SK-N-SH treated with all-trans-retinoic acid at 6 μM for 48 hours (cell line): ENCODE results near the gene RNU1-2.
"Not testable (repeated sequence)": the region's sequence is repeated elsewhere in the genome, so short reads cannot be mapped to it uniquely, and the experiment has no call there.

Experiments
- ATAC-seq: fragments of 200-7000 bp; cut with Tn5 transposase; 3 replicates; pipeline ENCODE4 v1.9.1; 2020; ENCODE audit warnings: mild to moderate bottlenecking, moderate library complexity
- ARNTL ChIP-seq: fragments of 450-650 bp; formaldehyde crosslinking; IDR thresholded peaks from 2 replicates; pipeline ENCODE4 v1.5.0; 2020; ENCODE audit warnings: low read depth, mild to moderate bottlenecking, moderate library complexity, borderline replicate concordance
- BACH2 ChIP-seq: fragments of 250-450 bp; sonication (Bioruptor Pico); IDR thresholded peaks from 2 replicates; pipeline ENCODE4 v1.9.0; 2021; ENCODE audit warnings: mild to moderate bottlenecking, borderline replicate concordance
- ESRRG ChIP-seq: fragments of 250-450 bp; sonication (Bioruptor Pico); IDR thresholded peaks from 2 replicates; pipeline ENCODE4 v1.6.1; 2021; ENCODE audit warnings: mild to moderate bottlenecking
- GLIS3 ChIP-seq: fragments of 250-450 bp; sonication (Bioruptor Pico); IDR thresholded peaks from 2 replicates; pipeline ENCODE4 v1.5.0; 2020; ENCODE audit warnings: mild to moderate bottlenecking, moderate library complexity
- ISL1 ChIP-seq: fragments of 250-450 bp; sonication (Bioruptor Pico); IDR thresholded peaks from 2 replicates; pipeline ENCODE4 v2.1.2; 2022; ENCODE audit warnings: mild to moderate bottlenecking, moderate library complexity
- OSR1 ChIP-seq: fragments of 250-450 bp; sonication (Bioruptor Pico); IDR thresholded peaks from 2 replicates; pipeline ENCODE4 v1.8.0; 2022; ENCODE audit warnings: moderate library complexity, mild to moderate bottlenecking, inconsistent platforms
- RARB ChIP-seq: fragments of 250-450 bp; sonication (Bioruptor Pico); IDR thresholded peaks from 2 replicates; pipeline ENCODE4 v1.8.0; 2021; ENCODE audit warnings: mild to moderate bottlenecking, moderate library complexity
- SNAI2 ChIP-seq: fragments of 250-450 bp; sonication (Bioruptor Pico); IDR thresholded peaks from 2 replicates; pipeline ENCODE4 v1.5.0; 2020; ENCODE audit warnings: mild to moderate bottlenecking, moderate library complexity
- TCF4 ChIP-seq: fragments of 250-450 bp; sonication (Bioruptor Pico); IDR thresholded peaks from 2 replicates; pipeline ENCODE4 v1.8.0; 2021; ENCODE audit warnings: mild to moderate bottlenecking, moderate library complexity, borderline replicate concordance
- TOX ChIP-seq: fragments of 250-450 bp; sonication (Bioruptor Pico); IDR thresholded peaks from 2 replicates; pipeline ENCODE4 v1.8.0; 2021; ENCODE audit warnings: mild to moderate bottlenecking, moderate library complexity, borderline replicate concordance
- ZC3H10 ChIP-seq: fragments of 250-450 bp; sonication (Bioruptor Pico); IDR thresholded peaks from 2 replicates; pipeline ENCODE4 v1.5.1; 2021; ENCODE audit warnings: mild to moderate bottlenecking, moderate library complexity
- ZFP3 ChIP-seq: fragments of 250-450 bp; sonication (Bioruptor Pico); IDR thresholded peaks from 2 replicates; pipeline ENCODE4 v1.5.0; 2020; ENCODE audit warnings: mild to moderate bottlenecking, moderate library complexity
- ZFP30 ChIP-seq: fragments of 450-650 bp; formaldehyde crosslinking; IDR thresholded peaks from 2 replicates; pipeline ENCODE4 v1.5.0; 2022; ENCODE audit warnings: mild to moderate bottlenecking, moderate library complexity
- ZNF565 ChIP-seq: fragments of 450-650 bp; formaldehyde crosslinking; conservative IDR thresholded peaks from 2 replicates; pipeline ENCODE4 v1.5.0; 2020; ENCODE audit warnings: low read depth, mild to moderate bottlenecking, moderate library complexity
- ZNF70 ChIP-seq: fragments of 450-650 bp; formaldehyde crosslinking; IDR thresholded peaks from 2 replicates; pipeline ENCODE4 v1.5.0; 2020; ENCODE audit warnings: mild to moderate bottlenecking, moderate library complexity
- ZNF8 ChIP-seq: fragments of 450-650 bp; formaldehyde crosslinking; IDR thresholded peaks from 2 replicates; pipeline ENCODE4 v1.5.0; 2020; ENCODE audit warnings: mild to moderate bottlenecking, moderate library complexity
- TF ChIP-seq, protein P1 (sequence below): fragments of 250-450 bp; sonication (Bioruptor Pico); IDR thresholded peaks from 2 replicates; pipeline ENCODE4 v1.8.0; 2020; ENCODE audit warnings: mild to moderate bottlenecking, moderate library complexity, borderline replicate concordance
- TF ChIP-seq, protein P2 (sequence below): fragments of 250-450 bp; sonication (Bioruptor Pico); IDR thresholded peaks from 2 replicates; pipeline ENCODE4 v1.5.1; 2020; ENCODE audit warnings: low read depth, mild to moderate bottlenecking, moderate library complexity
- TF ChIP-seq, protein P3 (sequence below): fragments of 250-450 bp; sonication (Bioruptor Pico); IDR thresholded peaks from 2 replicates; pipeline ENCODE4 v1.5.1; 2021; ENCODE audit warnings: mild to moderate bottlenecking, moderate library complexity
- TF ChIP-seq, protein P4 (sequence below): fragments of 250-450 bp; sonication (Bioruptor Pico); IDR thresholded peaks from 2 replicates; pipeline ENCODE4 v1.8.0; 2021; ENCODE audit warnings: low read depth, mild to moderate bottlenecking, moderate library complexity, borderline replicate concordance

The RNU1-2 gene

DNA sequence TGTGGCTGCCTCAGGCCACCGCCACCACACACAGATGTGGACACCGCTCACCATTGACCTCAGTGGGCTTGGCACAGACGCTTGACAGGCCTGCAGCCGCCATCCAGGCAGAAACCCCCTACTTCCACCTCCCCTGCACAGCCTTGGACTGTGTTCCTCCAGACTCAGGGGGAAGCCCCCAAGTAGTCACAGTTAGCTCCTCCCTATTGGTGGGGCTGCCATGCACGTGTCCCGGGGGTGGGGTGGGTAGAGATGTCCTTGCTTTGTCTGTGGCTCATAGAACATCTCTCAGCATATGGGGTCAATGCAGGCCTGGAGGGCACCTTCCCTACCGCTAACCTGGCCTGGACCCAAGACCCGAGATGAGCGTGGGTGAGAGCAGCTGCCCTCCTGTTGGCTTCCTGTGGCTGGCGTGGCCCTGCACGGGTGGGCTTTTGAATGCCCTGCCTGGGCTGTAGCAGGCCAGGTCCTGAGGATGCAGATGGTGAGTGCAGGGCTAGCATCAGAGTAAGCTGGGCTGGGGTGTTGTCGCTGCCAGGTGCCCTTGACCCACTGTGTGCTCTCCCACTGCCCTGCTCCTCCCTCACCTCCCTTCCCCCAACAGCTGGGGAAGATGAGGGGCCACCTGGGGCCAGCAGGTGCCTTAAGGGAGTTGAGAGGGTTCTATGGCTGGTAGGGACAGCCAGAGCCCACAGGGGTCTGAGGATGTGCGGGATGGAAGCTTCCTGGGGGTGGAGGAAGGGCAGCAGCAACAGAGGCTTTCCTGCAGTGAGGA lies 32.1 kb downstream of the RNU1-2 start:
- no peak for TF ChIP-seq TOX (CRISPR knock-in tag)
- TF ChIP-seq, protein P1, sequence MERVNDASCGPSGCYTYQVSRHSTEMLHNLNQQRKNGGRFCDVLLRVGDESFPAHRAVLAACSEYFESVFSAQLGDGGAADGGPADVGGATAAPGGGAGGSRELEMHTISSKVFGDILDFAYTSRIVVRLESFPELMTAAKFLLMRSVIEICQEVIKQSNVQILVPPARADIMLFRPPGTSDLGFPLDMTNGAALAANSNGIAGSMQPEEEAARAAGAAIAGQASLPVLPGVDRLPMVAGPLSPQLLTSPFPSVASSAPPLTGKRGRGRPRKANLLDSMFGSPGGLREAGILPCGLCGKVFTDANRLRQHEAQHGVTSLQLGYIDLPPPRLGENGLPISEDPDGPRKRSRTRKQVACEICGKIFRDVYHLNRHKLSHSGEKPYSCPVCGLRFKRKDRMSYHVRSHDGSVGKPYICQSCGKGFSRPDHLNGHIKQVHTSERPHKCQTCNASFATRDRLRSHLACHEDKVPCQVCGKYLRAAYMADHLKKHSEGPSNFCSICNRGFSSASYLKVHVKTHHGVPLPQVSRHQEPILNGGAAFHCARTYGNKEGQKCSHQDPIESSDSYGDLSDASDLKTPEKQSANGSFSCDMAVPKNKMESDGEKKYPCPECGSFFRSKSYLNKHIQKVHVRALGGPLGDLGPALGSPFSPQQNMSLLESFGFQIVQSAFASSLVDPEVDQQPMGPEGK (CRISPR knock-in tag): no peak
- no peak for TF ChIP-seq ZFP3 (CRISPR knock-in tag)
- TF ChIP-seq, protein P2, sequence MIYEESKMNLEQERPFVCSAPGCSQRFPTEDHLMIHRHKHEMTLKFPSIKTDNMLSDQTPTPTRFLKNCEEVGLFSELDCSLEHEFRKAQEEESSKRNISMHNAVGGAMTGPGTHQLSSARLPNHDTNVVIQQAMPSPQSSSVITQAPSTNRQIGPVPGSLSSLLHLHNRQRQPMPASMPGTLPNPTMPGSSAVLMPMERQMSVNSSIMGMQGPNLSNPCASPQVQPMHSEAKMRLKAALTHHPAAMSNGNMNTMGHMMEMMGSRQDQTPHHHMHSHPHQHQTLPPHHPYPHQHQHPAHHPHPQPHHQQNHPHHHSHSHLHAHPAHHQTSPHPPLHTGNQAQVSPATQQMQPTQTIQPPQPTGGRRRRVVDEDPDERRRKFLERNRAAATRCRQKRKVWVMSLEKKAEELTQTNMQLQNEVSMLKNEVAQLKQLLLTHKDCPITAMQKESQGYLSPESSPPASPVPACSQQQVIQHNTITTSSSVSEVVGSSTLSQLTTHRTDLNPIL (CRISPR knock-in tag): no peak
- TF ChIP-seq ZC3H10: no peak
- TF ChIP-seq ZNF70 (CRISPR knock-in tag): no peak
- TF ChIP-seq ZNF8: no peak
- TF ChIP-seq ZNF565 (CRISPR knock-in tag): no peak
- no peak for TF ChIP-seq TCF4 (CRISPR knock-in tag)
- TF ChIP-seq BACH2 (CRISPR knock-in tag): no peak
- no peak for TF ChIP-seq RARB
- TF ChIP-seq ISL1 (CRISPR knock-in tag): no peak
- no peak for ATAC-seq

DNA sequence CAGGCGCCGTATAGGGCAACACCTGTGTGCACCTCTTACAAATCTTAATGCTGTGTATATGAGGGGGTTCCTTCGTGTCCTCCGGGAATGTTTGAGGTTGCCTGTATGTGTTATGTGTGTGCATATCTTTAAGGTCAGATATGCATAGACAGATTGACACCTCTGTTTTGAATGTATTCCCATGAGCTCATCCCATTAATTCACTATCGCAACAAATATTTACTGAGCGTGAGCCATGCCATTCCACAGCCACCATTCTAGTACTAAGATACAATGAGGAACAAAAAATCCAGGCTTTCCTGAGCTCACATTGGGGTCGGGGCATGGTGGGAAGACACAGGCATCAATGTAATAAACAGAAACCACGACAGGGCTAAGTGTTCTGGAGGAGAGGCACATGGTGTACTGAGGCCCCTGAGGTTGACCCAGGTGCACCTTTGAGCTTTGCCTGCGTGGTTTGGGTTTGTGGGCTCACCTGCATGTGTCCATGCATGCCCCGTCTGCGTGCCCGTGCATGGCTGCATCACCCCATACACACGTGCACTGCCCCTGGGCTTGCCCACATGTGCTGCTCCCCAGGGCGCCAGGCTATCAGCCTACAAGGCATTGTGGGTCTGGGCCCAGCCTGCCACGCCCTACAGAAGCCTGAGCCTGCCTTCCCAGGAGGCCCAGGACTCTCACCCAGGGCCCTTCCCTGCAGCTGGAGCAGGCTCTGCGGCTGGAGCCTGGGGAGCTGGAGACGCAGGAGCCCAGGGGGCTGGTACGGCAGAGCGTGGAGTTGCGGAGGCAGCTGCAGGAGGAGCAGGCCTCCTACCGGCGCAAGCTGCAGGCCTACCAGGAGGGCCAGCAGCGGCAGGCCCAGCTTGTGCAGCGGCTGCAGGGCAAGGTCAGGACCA lies 33.6 kb downstream of the RNU1-2 start:
- ATAC-seq: not testable (repeated sequence)

DNA sequence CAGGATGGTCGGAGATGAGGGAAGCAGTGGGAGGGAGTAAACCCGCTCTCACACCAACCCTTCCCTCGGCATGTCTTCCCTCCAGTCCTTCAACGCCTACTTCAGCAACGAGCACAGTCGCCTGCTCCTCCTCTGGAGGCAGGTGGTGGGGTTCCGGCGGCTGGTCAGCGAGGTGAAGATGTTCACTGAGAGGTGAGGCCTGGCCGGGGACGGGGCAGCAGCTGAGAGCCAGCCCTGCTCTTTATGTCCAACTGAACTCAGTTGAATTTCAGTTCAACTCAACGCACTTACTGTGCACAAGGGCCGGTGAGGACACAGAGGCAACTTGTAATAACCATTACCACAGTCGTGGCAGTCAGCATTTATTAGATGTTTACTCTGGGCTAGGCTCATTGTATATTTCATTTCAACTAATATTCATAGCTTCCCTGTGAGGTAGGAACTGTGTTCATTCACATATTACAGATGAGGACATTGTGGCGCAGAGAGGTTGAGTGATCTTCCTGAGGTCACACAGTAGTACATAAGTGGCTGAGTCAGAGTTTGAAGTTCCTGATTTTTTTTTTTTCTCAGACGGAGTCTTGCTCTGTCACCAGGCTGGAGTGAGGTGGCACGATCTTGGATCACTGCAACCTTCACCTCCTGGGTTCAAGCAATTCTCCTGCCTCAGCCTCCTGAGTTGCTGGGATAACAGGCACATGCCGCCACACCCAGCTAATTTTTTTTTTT lies 35.6 kb downstream of the RNU1-2 start:
- ATAC-seq: not testable (repeated sequence)

DNA sequence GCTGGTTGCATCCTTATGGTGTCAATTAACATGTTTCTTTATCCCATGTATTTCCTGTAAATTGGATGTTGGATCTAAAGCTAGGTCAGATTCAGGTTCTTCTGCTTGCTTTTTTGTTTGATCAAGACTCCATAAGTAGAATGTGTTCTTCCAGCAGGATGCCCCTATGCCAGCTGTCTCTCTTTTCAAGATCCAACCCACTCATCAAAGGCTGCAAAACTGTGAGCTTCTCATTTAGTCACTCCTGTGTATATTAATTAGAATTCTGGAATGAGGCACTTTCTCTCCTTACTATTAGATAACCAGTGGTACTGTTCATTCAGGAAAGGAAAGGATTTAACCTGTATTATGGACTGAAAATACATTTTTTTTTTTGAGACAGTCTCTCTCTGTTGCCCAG lies 38.2 kb downstream of the RNU1-2 start:
- not testable (repeated sequence) for ATAC-seq

DNA sequence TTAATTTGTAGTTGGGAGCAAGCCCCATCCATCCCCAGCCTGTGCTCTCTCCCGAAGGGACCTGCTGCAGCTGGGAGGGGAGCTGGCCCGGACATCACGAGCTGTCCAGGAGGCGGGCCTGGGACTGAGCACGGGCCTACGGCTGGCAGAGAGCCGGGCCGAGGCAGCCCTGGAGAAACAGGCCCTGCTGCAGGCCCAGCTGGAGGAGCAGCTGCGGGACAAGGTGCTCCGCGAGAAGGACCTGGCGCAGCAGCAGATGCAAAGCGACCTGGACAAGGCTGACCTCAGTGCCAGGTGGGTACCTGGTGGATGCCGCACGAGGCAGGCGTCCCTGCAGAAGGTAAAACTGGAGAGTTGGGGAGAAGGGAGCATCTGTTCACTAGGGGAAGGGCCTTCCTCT lies 40.8 kb downstream of the RNU1-2 start:
- ATAC-seq: not testable (repeated sequence)

DNA sequence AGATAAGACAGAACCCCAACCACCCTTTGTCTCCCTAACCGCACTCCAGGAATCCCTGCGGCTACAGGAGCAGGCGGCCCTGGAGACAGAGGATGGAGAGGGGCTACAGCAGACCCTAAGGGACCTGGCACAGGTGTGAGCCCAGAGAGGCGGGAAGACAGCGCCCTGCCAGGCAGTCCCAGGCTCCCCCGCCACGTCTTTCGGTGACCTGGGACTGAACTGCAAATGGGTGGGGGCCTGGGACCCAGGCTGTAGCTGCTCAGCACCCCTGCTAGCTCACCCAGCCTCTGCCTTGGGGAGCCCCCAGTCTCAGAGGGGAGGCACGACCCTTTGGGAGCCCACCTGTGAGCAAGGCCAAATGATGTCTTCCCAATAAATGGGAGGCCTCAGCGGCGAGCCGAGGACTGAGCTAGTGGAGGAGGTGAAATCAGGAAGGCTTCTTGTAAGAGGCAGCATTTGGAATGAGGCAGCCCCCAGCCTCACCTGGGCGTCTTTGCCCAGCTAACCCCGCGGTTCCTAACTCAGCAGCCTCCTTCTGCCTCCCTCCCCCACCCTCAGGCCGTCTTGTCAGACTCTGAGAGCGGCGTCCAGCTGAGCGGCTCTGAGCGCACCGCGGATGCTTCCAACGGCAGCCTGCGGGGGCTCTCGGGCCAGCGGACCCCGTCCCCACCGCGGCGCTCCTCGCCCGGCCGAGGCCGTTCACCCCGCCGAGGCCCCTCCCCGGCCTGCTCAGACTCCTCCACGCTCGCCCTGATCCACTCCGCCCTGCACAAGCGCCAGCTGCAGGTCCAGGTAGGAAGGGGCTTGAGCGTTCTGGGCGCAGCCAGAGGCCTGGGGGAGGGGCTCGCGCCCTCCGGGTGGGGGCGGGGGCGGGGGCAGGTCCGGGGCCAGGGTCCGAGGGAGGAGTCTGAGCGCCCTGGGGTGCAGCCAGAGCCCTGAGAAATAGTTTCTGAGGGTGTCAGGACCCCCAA lies 42.9 kb downstream of the RNU1-2 start:
- TF ChIP-seq ISL1 (CRISPR knock-in tag) (no peak), SNAI2 (CRISPR knock-in tag) (no peak), RARB (no peak), GLIS3 (CRISPR knock-in tag) (no peak), ZFP30 (CRISPR knock-in tag) (no peak), ZNF8 (no peak), ESRRG (CRISPR knock-in tag) (no peak), ZNF70 (CRISPR knock-in tag) (no peak), OSR1 (CRISPR knock-in tag) (no peak), ARNTL (CRISPR knock-in tag) (no peak), ZNF565 (CRISPR knock-in tag) (no peak), TCF4 (CRISPR knock-in tag) (no peak)
- TF ChIP-seq, protein P3, sequence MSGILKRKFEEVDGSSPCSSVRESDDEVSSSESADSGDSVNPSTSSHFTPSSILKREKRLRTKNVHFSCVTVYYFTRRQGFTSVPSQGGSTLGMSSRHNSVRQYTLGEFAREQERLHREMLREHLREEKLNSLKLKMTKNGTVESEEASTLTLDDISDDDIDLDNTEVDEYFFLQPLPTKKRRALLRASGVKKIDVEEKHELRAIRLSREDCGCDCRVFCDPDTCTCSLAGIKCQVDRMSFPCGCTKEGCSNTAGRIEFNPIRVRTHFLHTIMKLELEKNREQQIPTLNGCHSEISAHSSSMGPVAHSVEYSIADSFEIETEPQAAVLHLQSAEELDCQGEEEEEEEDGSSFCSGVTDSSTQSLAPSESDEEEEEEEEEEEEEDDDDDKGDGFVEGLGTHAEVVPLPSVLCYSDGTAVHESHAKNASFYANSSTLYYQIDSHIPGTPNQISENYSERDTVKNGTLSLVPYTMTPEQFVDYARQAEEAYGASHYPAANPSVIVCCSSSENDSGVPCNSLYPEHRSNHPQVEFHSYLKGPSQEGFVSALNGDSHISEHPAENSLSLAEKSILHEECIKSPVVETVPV (CRISPR knock-in tag): no peak
- TF ChIP-seq, protein P4, sequence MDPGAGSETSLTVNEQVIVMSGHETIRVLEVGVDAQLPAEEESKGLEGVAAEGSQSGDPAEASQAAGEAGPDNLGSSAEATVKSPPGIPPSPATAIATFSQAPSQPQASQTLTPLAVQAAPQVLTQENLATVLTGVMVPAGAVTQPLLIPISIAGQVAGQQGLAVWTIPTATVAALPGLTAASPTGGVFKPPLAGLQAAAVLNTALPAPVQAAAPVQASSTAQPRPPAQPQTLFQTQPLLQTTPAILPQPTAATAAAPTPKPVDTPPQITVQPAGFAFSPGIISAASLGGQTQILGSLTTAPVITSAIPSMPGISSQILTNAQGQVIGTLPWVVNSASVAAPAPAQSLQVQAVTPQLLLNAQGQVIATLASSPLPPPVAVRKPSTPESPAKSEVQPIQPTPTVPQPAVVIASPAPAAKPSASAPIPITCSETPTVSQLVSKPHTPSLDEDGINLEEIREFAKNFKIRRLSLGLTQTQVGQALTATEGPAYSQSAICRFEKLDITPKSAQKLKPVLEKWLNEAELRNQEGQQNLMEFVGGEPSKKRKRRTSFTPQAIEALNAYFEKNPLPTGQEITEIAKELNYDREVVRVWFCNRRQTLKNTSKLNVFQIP (CRISPR knock-in tag): no peak
- TF ChIP-seq, protein P1 (CRISPR knock-in tag): no peak
- TF ChIP-seq, all 23 proteins: peak for 0
- ATAC-seq: no peak
